Measurements from ENCODE around the gene PTBP3. TPM values are rescaled to one million over a fixed set of nuclear protein-coding genes. Genes with fewer than 3 reads are reported as not detected.

The PTBP3 gene
- total RNA-seq, 4 donors from 2014 or later: 24.5 to 50.3 (median 39.7) TPM

DNA sequence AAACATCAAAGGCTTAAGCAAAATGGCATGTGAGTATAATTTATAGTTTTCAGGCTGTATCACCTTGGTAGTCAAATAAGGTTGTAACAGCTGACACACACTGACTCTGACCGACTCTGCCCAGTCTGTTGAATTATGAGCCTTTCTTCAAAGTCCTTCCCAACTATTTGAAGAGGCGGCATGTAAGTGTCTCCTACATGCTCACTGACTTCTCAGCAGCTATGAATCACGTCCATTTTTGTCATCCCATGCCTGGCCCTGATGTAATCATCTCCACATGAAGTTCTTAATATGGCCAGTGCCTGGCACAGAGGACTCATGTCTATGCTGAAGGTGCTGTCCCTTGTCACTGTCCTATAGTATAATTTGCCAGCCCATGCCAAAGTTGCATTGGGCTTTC, 5.1 kb upstream of the PTBP3 start:
- no peak for TF ChIP-seq CTCF (IDR thresholded peaks at IDR 0.05)
- no peak for ATAC-seq (ENCODE audit: low FRiP score)
- DNase-seq (ENCODE audit: low spot score): no peak

GRCh38 chr9:112337547-112337946, 4.1 kb upstream of the PTBP3 start:
- ATAC-seq (ENCODE audit: low FRiP score) (no peak), DNase-seq (ENCODE audit: low spot score) (no peak)
- no peak for TF ChIP-seq CTCF (IDR thresholded peaks at IDR 0.05)

GRCh38 chr9:112334432-112334841, 1.0 kb upstream of the PTBP3 start:
- DNase-seq (ENCODE audit: low spot score) (no peak), ATAC-seq (ENCODE audit: low FRiP score) (no peak)
- TF ChIP-seq CTCF (IDR thresholded peaks at IDR 0.05): no peak

DNA sequence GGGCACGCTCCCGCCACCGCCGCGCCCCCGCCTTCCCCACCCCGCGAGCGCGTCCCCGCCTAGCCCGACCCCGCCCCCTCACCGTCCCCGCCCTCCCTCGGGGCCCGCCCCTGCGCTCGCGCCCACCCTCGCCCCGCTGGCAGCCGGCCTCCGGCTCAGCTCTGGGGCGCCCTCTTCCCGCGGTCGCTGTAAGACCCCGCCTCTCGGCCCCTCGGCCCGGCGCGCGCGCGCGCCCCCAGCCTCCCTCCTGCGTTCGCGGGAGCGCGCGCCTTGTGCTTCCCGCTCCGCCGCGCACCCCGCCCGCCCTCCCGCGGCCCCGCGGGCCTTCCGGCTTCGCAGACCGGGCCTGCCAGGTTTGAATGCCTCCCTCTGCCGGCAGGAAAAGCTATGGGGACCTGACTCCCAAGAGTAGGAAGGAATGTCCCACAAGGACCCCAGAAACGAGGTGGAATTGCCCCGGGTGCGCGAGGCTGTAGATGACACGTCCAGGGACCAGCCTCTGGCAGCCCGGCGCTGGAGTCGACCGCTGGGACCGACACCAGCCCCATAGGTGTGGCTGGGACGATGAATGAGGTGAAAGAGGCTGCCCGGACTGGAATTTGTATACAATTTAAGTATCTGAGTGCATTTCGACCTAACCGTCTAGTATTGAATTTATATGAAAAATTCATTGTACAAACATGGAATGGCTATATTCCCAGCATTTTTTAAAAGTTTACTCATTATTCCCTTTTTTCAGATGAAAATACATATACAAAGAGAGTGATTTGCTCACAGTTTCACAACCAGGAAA, 416 bp upstream of the PTBP3 start:
- peak; percentile 96 for ATAC-seq (ENCODE audit: low FRiP score)
- peak; percentile 57 for DNase-seq (ENCODE audit: low spot score)
- no peak for TF ChIP-seq CTCF (IDR thresholded peaks at IDR 0.05)

- ATAC-seq (ENCODE audit: low FRiP score) (no peak), DNase-seq (ENCODE audit: low spot score) (no peak)
- TF ChIP-seq CTCF (IDR thresholded peaks at IDR 0.05): no peak
These were observed 794 bp downstream of the PTBP3 start for GRCh38 chr9:112332674-112332976.

DNA sequence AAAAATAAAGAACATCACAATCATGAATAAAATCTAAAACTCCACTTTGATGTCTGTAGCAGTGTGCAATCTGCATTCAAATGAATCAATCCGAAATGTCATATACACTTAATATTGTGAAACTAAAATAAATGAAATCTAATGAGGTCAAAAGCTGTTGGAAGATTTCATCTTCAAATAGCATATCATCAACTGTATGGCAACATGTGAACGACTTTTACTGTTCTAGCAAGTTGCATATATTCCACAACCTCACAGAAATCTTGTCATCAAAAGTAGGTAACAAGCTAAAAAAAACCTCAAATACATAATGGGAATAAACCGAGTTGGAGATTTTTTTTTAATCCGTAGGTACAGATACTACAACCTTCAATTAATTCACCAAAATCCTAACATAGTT, 1.2 kb downstream of the PTBP3 start:
- DNase-seq (ENCODE audit: low spot score) (no peak), ATAC-seq (ENCODE audit: low FRiP score) (no peak)
- TF ChIP-seq CTCF (IDR thresholded peaks at IDR 0.05): no peak

DNA sequence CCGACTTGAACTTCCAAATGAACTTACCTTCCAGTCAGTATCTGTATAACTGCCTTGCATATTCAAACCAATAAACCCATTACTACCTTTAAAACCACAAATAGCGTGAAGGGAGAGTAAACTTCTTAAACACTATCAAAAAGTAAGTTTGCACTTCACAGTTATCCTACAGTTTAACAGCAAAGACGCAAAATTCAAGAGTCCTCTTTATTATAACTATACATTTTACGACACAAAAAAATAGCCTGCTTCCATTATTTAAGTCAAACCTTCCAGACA, 1.8 kb downstream of the PTBP3 start:
- ATAC-seq (ENCODE audit: low FRiP score) (no peak), DNase-seq (ENCODE audit: low spot score) (no peak)
- TF ChIP-seq CTCF (IDR thresholded peaks at IDR 0.05): no peak

Measured in omental fat pad (tissue), 4 donors.